ENCODE results near the gene PTPN1. TPM values are rescaled to one million over a fixed set of nuclear protein-coding genes. Genes with fewer than 3 reads are reported as not detected.

Gene PTPN1
- total RNA-seq, 1 experiment from 2014 or later = 30.8 TPM

DNA sequence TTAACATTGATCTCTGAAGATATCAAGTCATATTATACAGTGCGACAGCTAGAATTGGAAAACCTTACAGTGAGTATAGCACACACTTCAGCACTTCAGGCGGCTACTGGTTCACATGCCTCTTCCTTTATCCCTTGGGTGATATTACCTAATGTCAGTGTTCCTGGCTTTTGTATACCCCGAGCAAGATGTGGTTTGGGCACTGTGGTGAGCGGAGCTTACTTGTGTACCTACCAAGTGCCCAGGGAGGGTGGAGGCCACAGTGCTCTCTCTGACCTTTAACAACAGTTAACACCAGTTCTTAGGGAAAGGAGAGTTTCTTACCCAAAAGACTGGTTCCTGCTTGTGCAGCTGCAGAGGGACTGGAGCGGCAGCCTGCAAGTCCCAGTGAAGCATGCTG is 64.4 kb downstream of the PTPN1 start:
- Mint-ChIP-seq H3K36me3 (ENCODE audit: insufficient read depth in 1 of 3, low read depth in 3 of 3) (peaks cover 17 to 47% (median 45%) of the 10 kb centered on the region in 3 experiments; a peak in 6 of 7 replicates), H3K27ac (peak overlapping the region in 1 of 3 experiments; percentile 34; a peak in 3 of 7 replicates), H3K4me1 (peaks cover 2 to 5% of the 10 kb centered on the region in 2 experiments; a peak in 3 of 4 replicates), H3K9me3 (no peaks in the 10 kb centered on the region), H3K4me3 (no peak overlapping the region), H3K27me3 (ENCODE audit: low read depth) (no peaks in the 10 kb centered on the region)
- no peak overlapping the region for H3K14ac ChIP-seq (ENCODE audit: insufficient read depth, low read length)
- H3K79me1 ChIP-seq (ENCODE audit: insufficient read depth, low read depth, low read length, poor library complexity, severe bottlenecking) = no peaks in the 10 kb centered on the region
- no peak overlapping the region for H2BK20ac ChIP-seq (ENCODE audit: low read depth, low read length, poor library complexity, severe bottlenecking)
- no peak overlapping the region for H3K4ac ChIP-seq (ENCODE audit: low read depth, low read length)
- H4K5ac ChIP-seq (ENCODE audit: insufficient read length, low read depth, low read length) = no peak overlapping the region
- no peak overlapping the region for H2AK5ac ChIP-seq (ENCODE audit: insufficient read length, low read length)
- no peak overlapping the region for H3K27ac ChIP-seq (ENCODE audit: insufficient read length, low read depth, low read length)
- no peak overlapping the region for H4K91ac ChIP-seq (ENCODE audit: insufficient read length, low read depth, low read length)
- no peak overlapping the region for H4K8ac ChIP-seq (replicated peaks; ENCODE audit: insufficient read length, low read depth, low read length)
- no peak overlapping the region for H3K56ac ChIP-seq (ENCODE audit: insufficient read length, low read depth, low read length)
- no peaks in the 10 kb centered on the region for H3K27me3 ChIP-seq (ENCODE audit: insufficient read depth, low read length)
- H2AFZ ChIP-seq (ENCODE audit: low read length) = no peak overlapping the region
- H3K4me1 ChIP-seq (ENCODE audit: insufficient read depth, low read length) = no peaks in the 10 kb centered on the region
- H3K4me2 ChIP-seq (ENCODE audit: insufficient read depth, insufficient read length, low read length) = no peak overlapping the region
- H2BK12ac ChIP-seq (ENCODE audit: insufficient read length, low read depth, low read length) = no peak overlapping the region
- no peak overlapping the region for H2BK120ac ChIP-seq (ENCODE audit: low read depth, low read length, poor library complexity, severe bottlenecking)
- no peaks in the 10 kb centered on the region for H3K9me3 ChIP-seq (ENCODE audit: control insufficient read depth, low read depth, low read length)
- H3T11ph ChIP-seq (ENCODE audit: low read length) = no peak overlapping the region
- H4K20me1 ChIP-seq (ENCODE audit: control insufficient read depth, insufficient read depth, insufficient read length) = no peaks in the 10 kb centered on the region
- DNase-seq = no peak
- no peak overlapping the region for H3K23ac ChIP-seq (ENCODE audit: insufficient read length, low read depth, low read length)
- no peak overlapping the region for H2BK15ac ChIP-seq (ENCODE audit: low read depth, low read length)
- H2BK5ac ChIP-seq (ENCODE audit: insufficient read length, low read length) = no peak overlapping the region
- H3K23me2 ChIP-seq (ENCODE audit: insufficient read length, low read depth, low read length, poor library complexity, severe bottlenecking) = no peaks in the 10 kb centered on the region
- WGBS (ENCODE audit: extremely low coverage, insufficient read length, low lambda C conversion rate) = no CpG with 5 or more reads among the region's 5 CpGs
- H3K18ac ChIP-seq (ENCODE audit: insufficient read length, low read depth, low read length) = no peak overlapping the region
- TF ChIP-seq, protein P1, sequence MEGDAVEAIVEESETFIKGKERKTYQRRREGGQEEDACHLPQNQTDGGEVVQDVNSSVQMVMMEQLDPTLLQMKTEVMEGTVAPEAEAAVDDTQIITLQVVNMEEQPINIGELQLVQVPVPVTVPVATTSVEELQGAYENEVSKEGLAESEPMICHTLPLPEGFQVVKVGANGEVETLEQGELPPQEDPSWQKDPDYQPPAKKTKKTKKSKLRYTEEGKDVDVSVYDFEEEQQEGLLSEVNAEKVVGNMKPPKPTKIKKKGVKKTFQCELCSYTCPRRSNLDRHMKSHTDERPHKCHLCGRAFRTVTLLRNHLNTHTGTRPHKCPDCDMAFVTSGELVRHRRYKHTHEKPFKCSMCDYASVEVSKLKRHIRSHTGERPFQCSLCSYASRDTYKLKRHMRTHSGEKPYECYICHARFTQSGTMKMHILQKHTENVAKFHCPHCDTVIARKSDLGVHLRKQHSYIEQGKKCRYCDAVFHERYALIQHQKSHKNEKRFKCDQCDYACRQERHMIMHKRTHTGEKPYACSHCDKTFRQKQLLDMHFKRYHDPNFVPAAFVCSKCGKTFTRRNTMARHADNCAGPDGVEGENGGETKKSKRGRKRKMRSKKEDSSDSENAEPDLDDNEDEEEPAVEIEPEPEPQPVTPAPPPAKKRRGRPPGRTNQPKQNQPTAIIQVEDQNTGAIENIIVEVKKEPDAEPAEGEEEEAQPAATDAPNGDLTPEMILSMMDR (conservative IDR thresholded peaks at IDR 0.05) = no peak
- no peaks in the 10 kb centered on the region for H3K79me2 ChIP-seq (ENCODE audit: insufficient read depth, low read length)
- no peak overlapping the region for H3K9ac ChIP-seq (ENCODE audit: extremely low read depth, insufficient read length, low read length)
